NT2/D1 (cell line): ENCODE data around the gene GRK5.

Experiments
- YY1 ChIP-seq: IDR thresholded peaks from 2 replicates; pipeline ENCODE4 v1.6.1; 2011; ENCODE audit not compliant: insufficient read length, insufficient read depth
- ZNF274 ChIP-seq: IDR thresholded peaks from 2 replicates; pipeline ENCODE4 v1.6.1; 2011; ENCODE audit warnings: mild to moderate bottlenecking, low read depth, low read length

DNA sequence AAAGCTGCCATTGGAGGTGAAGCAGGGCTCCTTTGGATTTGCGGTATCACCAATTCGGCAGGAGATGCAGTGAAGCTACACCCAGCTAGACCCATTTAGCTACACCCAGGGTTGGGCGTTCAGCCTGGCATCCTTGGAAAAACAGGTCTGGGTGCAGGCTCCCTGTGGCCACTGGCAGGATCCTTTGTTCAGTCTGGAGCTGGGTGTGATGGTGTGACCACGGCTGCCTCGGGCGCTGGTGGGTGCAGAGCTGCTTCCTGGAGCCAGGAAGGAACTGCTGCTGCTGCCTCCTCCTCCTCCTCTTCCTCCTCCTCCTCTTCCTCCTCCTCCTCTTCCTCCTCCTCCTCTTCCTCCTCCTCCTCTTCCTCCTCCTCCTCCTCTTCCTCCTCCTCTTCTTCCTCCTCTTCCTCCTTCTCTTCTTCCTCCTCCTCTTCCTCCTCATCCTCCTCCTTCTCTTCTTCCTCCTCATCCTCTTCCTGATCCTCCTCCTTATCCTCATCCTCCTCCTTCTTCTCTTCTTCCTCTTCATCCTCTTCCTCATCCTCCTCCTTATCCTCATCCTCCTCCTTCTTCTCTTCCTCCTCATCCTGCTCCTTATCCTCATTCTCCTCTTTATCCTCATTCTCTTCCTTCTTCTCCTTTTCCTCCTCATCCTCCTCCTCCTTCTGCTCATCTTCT, 84.0 kb downstream of the GRK5 start:
- no peak for TF ChIP-seq ZNF274
- no peak for TF ChIP-seq YY1
